Measurements from ENCODE around the gene TTC4. TPM values are rescaled to one million over a fixed set of nuclear protein-coding genes. Genes with fewer than 3 reads are reported as not detected.

The TTC4 gene
- total RNA-seq, 3 donors from 2014 or later (not counting 1 experiment from before 2014, with no cell fraction given): 7.8 to 13.6 (median 10.0) TPM

GRCh38 chr1:54764922-54765561 lies 49.4 kb downstream of the TTC4 start:
- H3K27me3 ChIP-seq (ENCODE audit: control insufficient read depth, insufficient read depth, low read length): no peaks in the 10 kb centered on the region
- Mint-ChIP-seq H3K36me3 (no peaks in the 10 kb centered on the region), H3K4me3 (peak overlapping the region; percentile 94), H3K27ac (peak overlapping the region; percentile 96 to 97), H3K27me3 (ENCODE audit: low read depth in 2 of 2) (no peaks in the 10 kb centered on the region), H3K4me1 (peaks cover 47 to 53% of the 10 kb centered on the region in 2 donors), H3K9me3 (no peaks in the 10 kb centered on the region)
- TF ChIP-seq, protein P1, sequence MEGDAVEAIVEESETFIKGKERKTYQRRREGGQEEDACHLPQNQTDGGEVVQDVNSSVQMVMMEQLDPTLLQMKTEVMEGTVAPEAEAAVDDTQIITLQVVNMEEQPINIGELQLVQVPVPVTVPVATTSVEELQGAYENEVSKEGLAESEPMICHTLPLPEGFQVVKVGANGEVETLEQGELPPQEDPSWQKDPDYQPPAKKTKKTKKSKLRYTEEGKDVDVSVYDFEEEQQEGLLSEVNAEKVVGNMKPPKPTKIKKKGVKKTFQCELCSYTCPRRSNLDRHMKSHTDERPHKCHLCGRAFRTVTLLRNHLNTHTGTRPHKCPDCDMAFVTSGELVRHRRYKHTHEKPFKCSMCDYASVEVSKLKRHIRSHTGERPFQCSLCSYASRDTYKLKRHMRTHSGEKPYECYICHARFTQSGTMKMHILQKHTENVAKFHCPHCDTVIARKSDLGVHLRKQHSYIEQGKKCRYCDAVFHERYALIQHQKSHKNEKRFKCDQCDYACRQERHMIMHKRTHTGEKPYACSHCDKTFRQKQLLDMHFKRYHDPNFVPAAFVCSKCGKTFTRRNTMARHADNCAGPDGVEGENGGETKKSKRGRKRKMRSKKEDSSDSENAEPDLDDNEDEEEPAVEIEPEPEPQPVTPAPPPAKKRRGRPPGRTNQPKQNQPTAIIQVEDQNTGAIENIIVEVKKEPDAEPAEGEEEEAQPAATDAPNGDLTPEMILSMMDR (IDR thresholded peaks at IDR 0.05): no peak
- no peaks in the 10 kb centered on the region for H3K9me3 ChIP-seq (ENCODE audit: control insufficient read depth, insufficient read depth, low read length)
- peaks cover 16% of the 10 kb centered on the region for H3K4me1 ChIP-seq (ENCODE audit: control insufficient read depth, insufficient read depth, low read length)
- intact Hi-C loops (cut with micrococcal nuclease): loop anchor here (1.0 kb wide), 3 partner anchors 36 to 712 kb away; partner anchors contain the start of genes TCEANC2, TMEM59 and TTC22
- no peaks in the 10 kb centered on the region for H3K36me3 ChIP-seq (ENCODE audit: control insufficient read depth, insufficient read depth, low read length)
- H3K27ac ChIP-seq (ENCODE audit: low read length): peak overlapping the region; percentile 76
- DNase-seq (no peak), ATAC-seq (peak in 2 of 3 donors; percentile 3 to 14)
- 77% methylated on average over 11 of the region's 13 CpGs for WGBS (ENCODE audit: insufficient coverage)
- peak overlapping the region; percentile 36 for H3K4me3 ChIP-seq (ENCODE audit: low read length)

DNA sequence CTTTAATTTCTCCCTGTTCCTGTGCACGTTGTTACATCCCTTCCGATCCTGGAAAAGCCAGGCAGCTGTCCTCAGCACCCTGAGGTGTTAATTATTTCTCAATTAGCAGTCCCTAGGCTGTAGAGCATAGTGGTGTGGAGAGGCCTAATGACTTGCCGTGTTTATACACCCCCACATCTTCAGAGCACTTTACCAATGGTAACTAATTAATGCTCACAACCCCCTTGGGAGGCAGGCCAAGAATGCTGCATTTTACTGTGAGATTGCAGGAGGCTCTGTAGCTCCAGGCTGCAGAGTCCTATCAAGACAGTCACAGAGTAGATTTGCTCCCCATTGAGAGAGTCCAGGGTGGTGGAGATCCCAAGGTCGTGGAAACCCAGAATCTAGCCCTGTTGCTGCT lies 51.1 kb downstream of the TTC4 start:
- peak overlapping the region; percentile 35 for H3K4me3 Mint-ChIP-seq
- 86% methylated on average over 4 of the region's 4 CpGs for WGBS (ENCODE audit: insufficient coverage)
- peak overlapping the region; percentile 78 to 96 for H3K27ac Mint-ChIP-seq
- TF ChIP-seq, protein P1 (IDR thresholded peaks at IDR 0.05): no peak
- ATAC-seq (no peak), DNase-seq (no peak)
- no peaks in the 10 kb centered on the region for H3K36me3 ChIP-seq (ENCODE audit: control insufficient read depth, insufficient read depth, low read length)
- peaks cover 36 to 48% of the 10 kb centered on the region in 2 donors for H3K4me1 Mint-ChIP-seq
- H3K27ac ChIP-seq (ENCODE audit: low read length): no peak overlapping the region
- intact Hi-C loops (cut with micrococcal nuclease): loop anchor here (2.0 kb wide), 1 partner anchor 40 kb away; a partner anchor contains a TSS
- H3K4me1 ChIP-seq (ENCODE audit: control insufficient read depth, insufficient read depth, low read length): peaks cover 16% of the 10 kb centered on the region
- H3K9me3 Mint-ChIP-seq: no peaks in the 10 kb centered on the region
- H3K36me3 Mint-ChIP-seq: no peaks in the 10 kb centered on the region
- H3K27me3 ChIP-seq (ENCODE audit: control insufficient read depth, insufficient read depth, low read length): no peaks in the 10 kb centered on the region
- H3K27me3 Mint-ChIP-seq (ENCODE audit: low read depth in 2 of 2): no peaks in the 10 kb centered on the region
- H3K4me3 ChIP-seq (ENCODE audit: low read length): no peak overlapping the region
- no peaks in the 10 kb centered on the region for H3K9me3 ChIP-seq (ENCODE audit: control insufficient read depth, insufficient read depth, low read length)

DNA sequence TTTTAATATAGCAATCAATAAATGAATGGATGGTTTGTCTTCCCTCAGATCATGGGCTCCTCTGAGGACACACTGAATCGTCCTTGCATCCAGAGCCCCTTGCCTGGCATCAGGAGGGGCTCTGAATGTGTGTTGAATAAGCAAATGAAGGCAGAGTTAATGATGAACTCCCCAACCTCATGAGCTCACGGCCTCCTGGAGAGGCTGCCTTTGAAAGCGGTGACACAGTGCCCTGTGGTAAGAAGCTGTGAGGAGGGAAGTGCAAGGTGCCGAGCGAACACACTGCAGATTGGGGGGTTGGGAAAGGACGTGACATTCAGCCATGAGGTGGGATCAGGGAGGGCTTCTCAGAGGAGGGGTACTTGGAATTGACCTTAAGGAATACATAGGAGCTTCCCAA lies 51.9 kb downstream of the TTC4 start:
- H3K9me3 Mint-ChIP-seq: no peaks in the 10 kb centered on the region
- H3K9me3 ChIP-seq (ENCODE audit: control insufficient read depth, insufficient read depth, low read length): no peaks in the 10 kb centered on the region

More for the DNA sequence above, 51.9 kb downstream of the TTC4 start:
- H3K27ac ChIP-seq (ENCODE audit: low read length): peak overlapping the region; percentile 12
- ATAC-seq: peak in 1 of 3 donors; percentile 13
- Mint-ChIP-seq H3K27me3 (ENCODE audit: low read depth in 2 of 2) (no peaks in the 10 kb centered on the region), H3K36me3 (no peaks in the 10 kb centered on the region), H3K4me3 (peak overlapping the region; percentile 21), H3K4me1 (peaks cover 36 to 48% of the 10 kb centered on the region in 2 donors), H3K27ac (peak overlapping the region; percentile 78 to 96)
- TF ChIP-seq, protein P1 (IDR thresholded peaks at IDR 0.05): no peak
- H3K4me1 ChIP-seq (ENCODE audit: control insufficient read depth, insufficient read depth, low read length): peaks cover 16% of the 10 kb centered on the region
- H3K36me3 ChIP-seq (ENCODE audit: control insufficient read depth, insufficient read depth, low read length): no peaks in the 10 kb centered on the region
- DNase-seq: peak; percentile 14 to 20
- no peak overlapping the region for H3K4me3 ChIP-seq (ENCODE audit: low read length)
- H3K27me3 ChIP-seq (ENCODE audit: control insufficient read depth, insufficient read depth, low read length): no peaks in the 10 kb centered on the region
- 57% methylated on average over 6 of the region's 6 CpGs for WGBS (ENCODE audit: insufficient coverage)
- intact Hi-C loops (cut with micrococcal nuclease): loop anchor here (2.0 kb wide), 1 partner anchor 39 kb away; a partner anchor contains a TSS

Measured in natural killer cell (primary cell).